Umbilical cord (tissue), 2 donors: ENCODE results near the gene RAB24. TPM values are rescaled to one million over a fixed set of nuclear protein-coding genes. Genes with fewer than 3 reads are reported as not detected.
A peak's percentile ranks its signal among the peaks of the same experiment; 100 is the strongest.
"Not testable (repeated sequence)": the region's sequence is repeated elsewhere in the genome, so short reads cannot be mapped to it uniquely, and the experiment has no call there.

ENCODE experiments used
- DNase-seq: peaks from one replicate; pipeline ENCODE4 v3.0.0-alpha.2; 2015; ENCODE audit warnings: low spot score
- total RNA-seq: library from RNA; depleted of rRNA; stranded (reverse); fragments of >200 nt; gene quantifications from one replicate; pipeline ENCODE4 v1.2.3, GENCODE V29; 2014; ENCODE audit warnings: low replicate concordance; ENCODE audit not compliant: insufficient read depth

RAB24 gene
- total RNA-seq, 1 donor from 2014 or later, result 31.5 TPM

DNA sequence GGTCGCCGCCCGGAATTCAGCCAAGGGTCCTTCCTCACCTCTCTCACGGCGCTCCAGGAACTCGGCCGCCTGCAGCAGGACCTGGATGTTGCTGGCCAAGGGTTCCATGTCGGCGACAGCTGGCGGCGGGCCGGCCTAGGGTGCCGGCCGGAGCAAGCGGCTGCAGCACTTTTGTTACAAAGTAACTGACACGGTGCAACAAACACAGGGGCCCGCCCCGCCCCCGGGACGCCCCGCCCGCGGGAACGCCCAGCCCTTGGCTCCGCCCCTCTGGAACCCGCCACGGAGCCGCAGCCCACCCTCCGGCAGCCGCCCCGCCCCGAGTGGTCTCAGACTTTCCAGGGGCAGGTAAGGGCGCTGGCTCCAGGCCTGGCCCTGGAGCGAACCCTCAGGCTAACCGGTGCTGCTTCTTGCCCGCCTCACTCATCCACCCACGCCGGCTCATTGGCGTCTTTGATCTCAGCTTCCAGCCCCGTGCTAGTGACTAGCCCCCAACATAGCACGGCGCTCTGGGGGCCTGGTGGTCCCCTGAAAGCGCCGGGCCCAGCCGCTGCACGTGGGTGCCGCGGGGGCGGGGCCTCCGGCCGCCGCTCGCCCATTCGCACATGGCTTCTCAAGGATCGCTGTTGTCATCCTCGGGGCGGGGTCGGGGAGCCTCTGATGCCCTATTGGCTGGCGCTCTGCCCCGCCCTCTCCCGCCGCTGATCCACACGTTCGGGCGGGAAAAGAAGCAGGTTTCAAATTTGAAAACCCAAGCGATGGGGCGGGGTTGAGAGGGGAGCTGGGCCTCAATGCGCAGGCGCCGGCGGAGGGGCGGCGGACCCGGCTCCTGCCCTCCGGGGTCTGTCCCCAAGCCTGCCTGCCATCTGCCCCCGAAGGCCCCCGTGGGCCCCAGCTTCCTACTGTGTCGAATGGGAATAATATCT is 8.5 kb upstream of the RAB24 start, which contains the start of gene MXD3:
TSS of gene MXD3 (minus strand) at position 176 of the 926 bp plus-strand sequence. CDS start at position 108, 68 bp downstream.
- DNase-seq, result peak; percentile 96

DNA sequence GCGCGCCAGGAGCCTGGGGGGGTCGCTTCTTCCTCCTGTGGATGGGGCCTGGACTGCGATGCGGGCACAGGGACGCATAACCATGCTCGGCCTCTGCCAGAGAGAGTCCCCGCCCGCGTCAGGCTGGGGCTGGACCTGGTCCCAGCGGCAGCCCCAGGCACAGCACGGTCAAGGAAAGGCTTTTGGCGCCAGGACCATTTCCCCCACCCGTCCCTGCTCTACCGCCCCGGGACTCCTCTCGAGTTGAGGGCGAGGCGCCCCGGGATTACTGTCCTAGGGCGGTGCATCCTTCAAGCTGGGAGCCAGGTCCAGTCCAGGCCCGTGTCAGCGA is 7.8 kb upstream of the RAB24 start:
- no peak for DNase-seq

DNA sequence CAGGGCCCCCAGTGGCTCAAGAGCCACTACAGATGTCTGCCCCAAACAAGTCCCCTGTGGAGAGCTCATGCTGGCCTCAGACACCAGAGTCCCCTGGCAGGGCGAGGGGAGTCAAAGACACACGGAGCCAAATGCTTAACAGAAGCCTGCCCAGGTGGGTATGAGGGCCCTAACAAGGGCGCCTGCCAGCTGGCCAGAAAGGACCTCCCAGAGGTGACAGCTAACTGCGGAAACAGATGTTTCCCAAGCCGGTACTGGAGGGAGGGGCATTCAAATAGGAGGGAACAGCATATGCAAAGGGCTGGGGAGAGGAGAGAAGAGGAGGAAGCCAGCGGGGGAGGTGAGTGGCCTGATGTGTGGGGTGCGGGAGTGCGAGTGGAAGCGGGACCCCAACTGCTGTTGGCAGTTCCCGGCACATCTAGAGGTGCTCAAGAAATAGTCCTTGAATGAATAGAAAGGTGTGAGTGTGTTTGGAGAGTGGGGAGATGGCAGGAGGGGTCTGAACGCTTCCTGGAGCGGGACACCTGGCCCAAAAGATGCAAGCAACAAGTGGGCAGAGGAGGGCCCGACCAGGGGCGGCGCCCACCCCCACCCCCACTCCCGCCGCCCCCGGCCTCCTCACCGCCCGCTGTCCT is 7.4 kb upstream of the RAB24 start:
- DNase-seq, result no peak

DNA sequence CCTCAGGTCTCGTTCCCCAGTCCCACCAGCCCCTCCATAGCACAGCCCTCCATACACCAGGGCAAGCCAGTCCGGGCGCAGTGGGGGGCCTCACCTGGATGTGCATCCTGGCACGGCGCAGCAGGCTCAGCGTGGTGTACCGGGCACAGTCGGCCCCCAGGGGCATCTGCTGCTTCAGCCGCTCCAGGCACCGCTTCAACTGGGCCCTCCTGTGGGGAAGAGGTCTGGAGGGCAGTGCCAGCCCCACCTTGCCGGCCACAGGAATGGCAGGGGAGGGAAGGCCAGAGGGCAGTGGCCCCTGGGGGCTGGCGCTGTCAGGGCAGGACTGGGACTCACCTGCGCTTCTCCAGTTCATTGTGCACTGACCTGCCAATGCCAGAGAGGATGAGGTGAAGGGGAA is 6.8 kb upstream of the RAB24 start:
- no peak for DNase-seq

DNA sequence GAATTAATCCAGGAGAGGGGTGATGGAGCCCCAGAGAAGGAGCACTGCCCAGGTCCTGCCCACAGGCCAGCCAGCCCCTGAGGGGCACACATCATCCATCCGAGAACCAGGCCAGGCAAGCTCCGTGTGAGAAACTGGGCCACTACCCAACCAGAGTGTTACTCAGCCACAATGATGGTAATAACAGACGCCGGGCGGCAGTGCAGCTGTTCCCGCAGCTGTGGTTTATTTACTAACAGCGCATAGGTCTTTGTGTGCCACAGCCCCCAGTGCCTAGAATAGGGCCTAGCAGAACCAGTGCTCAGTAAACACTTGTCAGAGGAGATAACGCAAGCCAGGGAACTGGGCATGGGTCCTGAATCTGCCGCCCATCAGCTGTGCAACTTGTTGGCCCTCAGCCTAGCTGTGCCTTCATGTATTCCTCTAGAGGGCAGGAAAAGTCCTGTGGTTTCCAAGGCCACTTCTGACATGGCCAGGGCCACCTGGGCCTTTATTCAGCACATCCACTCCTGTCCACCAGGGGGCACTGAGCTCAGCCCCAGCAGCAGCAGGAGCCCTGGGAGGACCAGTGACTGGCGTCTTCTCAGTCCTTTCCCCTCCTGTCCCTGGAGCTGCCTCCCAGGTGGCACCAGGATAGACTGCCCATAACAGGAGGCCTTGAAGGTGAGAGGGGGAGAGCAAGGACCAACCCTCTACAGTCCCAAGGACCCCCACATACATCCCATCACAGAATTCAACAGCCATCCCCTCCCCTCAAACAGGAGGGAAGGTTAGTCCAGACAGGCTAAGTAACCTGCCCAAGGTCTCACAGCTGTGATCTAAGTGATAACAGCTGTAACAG is 6.1 kb upstream of the RAB24 start:
- DNase-seq, result peak; percentile 57

DNA sequence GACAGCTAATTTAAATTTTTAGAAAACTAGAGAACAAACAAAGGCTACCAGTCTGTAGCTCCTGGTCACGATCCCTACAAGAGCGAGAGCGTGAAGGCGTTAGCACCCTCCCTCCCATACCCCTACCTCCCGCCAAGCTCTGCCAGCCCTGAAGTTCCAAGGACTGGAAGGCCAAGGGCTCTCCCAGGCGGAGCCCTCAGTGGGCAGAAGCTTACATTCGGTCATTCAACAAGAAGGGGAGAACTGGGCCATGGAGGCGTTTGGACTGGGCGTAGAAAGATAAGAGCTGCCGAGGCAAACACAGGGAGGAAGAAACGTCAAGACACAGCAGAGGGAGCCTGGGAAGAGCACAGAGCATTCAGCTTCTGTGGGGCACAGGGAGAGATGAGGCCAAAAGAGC is 5.2 kb upstream of the RAB24 start:
- no peak for DNase-seq

DNA sequence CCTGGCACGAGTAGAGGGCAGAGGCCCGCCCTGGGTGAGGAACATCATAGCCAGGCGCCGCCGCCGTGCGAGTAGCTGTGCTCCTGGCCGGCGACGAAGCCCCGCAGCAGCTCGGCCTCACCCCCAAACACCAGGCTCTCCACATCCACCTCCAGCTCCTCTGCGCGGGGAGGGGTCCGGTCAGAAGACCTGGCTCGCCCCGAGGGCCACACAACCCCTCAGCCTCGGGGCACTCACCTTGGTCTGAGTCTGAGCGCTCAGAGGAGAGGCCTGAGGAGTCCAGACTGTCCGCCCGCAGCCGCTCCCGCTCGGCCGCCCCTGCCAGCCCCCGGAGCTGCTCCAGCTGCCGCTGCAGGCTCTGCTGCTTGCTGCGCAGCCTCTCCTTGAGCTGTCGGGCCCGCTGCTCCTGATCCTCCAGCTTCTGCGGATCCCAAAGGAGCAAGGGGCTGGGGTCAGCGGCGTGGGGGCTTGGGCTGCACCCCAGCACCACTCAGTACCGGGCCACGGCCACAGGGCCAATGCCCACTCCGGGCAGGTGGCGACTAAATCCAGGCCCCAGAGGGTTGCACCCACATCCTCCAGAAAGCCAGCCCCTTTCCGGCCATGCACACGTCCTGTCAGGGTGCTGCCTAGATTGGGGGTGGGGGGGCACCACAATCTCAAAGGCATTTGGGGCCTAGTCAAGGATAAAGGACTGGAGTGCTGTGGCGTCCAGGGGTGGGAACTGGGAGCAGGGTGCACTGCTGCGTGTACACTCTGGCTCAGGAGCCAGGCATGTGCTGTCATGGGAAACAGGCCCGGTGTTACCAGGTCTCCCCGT is 4.2 kb upstream of the RAB24 start:
- DNase-seq, result no peak

DNA sequence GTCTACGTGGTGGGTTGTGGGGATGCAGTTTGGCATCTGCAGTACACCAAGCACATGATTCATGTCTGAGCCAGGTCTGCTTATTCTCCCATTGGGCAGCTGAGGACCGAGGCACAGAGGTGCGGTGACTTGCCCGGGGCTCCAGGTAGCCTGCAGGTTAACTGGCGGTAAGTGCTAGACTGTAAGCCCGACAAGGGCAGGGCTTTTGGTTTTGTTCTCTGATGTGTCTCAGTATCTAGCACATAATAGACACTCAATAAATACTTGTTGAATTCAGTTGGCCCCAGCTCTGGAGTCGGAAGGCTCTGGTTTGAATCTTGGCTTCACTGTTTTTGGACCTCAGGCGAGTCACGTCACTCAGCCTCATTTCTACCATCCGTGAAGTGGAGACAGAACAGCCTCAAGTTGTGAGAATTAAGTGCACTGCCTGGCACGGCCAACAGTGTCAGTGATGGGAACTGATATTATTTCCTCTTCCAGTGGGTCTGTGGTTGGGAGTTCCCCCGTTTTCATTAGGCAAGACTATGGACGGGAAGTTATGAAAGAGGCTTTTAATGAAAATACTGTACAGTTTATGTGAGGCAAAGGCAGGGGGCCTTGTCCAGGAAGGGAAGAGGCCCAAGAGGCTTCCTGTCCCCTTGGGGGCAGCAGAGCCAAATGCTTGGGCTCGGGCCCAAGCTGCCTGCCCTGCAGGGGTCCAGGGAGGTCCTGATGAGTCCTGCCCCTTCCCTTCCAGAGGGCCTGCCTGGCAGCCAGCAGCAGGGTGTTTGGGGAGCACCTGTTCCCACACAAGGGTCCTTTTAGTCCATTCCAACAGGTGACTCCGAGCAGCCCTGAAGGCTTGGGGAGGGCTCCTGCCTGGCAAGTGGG is 3.4 kb upstream of the RAB24 start:
- peak; percentile 36 for DNase-seq

DNA sequence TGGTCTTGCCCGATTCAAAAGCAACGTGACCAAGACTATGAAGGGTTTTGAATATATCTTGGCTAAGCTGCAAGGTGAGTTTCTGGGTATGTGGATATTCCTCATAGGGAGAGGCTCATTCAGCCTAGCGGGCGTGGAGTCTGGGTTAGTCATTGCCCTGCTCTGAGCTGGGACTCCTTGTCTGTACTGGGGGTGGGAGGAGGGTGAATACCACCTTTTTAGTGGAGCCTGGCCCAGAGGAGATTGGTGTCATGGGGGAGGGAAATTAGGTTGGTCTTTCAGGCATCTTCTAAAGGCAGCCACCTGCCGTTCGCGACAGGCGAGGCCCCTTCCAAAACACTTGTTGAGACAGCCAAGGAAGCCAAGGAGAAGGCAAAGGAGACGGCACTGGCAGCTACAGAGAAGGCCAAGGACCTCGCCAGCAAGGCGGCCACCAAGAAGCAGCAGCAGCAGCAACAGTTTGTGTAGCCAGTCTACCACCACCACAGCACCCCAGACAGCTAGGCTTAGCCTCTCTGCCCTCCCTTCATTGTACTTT is 2.7 kb upstream of the RAB24 start:
- DNase-seq, result not testable (repeated sequence)

DNA sequence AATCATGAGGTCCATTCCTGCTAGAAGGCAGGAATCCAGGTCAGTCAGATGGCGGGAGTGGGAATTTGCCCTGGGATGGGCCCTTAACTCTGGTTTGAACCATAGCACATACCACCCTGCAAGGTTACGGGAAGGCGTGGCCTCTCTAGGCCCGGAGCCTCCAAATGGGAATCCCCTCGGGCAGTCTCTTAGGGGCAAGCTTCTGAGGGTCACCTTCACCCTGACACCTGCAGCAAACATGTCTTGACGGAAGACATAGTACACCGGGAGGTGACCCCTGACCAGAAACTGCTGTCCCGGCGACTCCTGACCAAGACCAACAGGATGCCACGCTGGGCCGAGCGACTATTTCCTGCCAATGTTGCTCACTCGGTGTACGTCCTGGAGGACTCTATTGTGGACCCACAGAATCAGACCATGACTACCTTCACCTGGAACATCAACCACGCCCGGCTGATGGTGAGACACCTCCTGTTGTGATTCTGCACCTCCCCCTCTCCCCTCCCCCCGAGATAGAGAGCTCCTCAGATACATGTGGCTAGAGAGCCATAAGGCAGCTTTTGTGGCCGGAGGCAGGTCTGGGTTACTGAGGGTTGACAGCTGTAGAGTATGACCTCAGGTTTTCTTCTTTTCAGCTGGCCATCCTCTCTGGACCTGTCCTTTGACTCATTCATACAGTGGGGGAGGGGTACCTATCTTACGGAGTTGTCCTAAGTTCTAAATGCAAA is 1.0 kb upstream of the RAB24 start:
- no peak for DNase-seq

DNA sequence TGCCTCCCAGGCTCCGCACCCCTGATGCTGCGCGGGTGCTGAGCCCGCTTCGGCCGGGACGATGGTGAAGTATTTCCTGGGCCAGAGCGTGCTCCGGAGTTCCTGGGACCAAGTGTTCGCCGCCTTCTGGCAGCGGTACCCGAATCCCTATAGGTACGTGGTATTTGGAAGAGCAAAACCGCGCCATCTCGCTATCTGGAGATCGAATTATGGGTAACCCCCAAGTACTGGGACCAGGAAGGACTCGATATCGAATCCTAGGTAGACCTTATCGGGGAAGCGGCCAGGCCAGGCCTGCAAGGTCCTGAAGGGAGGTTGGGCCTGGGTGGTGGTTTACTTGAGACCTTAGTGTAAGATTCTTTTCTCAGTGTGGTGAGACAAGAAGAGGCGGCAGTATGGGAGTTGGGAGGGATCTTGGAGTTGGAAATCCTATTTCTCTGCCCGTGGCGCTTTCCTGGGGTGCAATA is 439 bp upstream of the RAB24 start:
- DNase-seq, result no peak

DNA sequence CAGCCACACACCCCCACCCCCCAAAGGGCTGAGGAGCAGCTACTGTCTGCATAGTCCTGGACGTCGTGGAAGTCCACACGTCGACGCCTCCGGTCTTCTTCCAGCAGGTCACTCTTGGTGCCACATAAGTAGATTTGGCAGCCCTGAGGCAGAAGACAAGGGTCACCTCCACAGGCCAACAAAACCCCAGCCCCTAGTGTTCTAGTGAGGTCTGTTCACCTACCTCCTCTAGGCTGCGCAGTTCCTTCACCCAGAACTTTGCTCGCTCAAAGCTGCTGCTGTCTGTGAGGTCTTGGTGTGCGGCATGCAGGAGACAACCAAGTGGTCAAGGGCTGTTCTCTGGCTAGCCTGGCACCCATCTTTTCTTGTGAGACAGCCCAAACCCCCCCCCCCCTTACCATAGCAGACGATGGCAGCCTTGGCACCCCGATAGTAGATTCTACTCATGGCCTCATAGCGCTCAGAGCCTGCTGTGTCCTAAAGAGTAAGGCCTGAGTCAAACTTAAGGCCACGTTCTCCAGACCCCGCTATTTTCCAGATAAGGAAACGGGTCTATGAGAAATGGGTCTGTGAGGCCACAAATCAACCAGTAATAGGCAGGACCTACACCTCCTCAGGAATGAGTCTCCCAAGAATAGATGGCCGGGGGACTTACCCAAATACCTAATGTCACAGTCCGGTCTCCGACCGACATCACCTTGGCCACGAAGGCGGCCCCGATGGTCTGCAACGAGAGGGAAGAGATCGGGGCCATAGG is 987 bp downstream of the RAB24 start:
- no peak for DNase-seq

DNA sequence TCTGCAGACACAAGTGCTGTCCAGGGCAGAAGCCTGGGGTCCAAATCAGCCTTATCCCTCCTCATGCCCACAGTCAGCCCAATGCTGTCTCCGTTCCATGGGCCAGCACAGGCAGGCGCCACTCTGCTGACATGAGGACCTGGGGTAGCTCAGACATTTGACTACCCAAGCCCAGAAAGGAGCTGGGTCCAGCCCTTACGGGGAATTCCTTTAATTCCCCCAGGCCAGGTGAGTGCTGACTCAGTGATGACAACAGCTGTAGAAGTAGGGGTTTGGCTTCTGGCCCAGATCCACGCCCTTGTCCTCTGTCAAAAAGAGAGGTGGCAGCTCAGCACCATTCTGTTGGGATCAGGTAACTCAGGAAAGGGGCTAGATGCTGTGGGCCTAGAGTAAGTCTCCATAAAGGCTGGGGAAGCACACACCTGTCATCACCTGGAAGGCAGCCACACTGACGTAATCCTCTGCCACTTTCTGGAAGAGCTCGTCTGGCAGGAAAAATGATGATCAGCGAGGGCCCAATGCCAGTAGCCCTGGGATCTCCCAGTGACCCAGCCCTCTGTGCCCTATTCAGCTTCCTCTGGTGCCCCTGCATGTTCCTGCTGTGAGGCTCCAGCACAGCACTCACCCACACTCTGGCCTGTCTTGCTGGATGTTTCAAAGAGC is 1.9 kb downstream of the RAB24 start:
- DNase-seq, result peak; percentile 37

DNA sequence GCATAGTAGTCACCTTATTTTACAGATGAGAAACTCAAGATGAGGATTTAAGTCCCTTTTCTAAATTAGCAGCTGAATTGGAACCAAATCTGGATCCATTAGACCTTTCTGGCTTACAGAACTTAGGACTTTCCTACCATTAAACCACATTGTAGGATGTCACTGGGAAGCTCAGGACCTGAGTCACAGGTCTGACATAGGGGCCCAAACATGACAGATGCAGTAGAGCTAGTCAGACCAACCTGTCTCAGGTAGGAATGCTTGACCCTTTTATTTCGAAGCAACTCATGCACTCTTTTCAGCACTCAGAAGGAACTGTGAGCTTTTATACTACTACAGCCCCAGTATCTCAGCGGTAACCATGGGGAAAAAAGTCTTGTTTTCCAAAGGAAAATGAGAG is 2.6 kb downstream of the RAB24 start:
- DNase-seq, result no peak

DNA sequence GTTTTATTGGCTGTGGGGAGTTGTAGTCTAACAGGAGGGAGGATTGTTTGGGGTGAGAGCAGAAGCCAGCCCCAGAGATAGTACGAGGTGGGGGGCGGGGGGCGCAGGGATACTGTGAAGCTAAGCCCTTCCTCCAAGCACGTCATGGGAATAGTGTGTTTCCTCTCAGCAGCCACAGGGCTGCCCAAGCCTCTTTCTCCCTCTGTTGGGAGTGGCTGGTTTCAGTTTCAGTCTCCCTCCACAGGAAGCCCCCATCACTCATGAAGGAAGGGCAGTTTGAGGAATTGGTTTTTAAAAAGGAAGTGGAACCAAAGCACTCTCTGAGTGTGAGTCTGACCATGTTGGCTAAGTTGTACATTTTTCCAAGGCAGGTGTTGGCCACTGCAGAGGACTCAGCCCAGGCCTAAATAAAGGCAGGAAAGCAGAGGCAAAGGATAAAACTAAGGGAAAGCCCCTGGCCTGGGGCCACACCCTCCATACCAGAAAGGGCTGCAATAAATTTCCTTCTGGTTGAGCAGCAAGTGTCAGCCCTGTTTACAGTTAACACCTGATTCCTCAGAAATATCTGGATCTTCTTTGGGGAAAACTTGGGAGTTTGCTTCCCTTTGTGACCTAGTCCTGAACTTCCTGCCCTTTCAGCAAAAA is 3.2 kb downstream of the RAB24 start:
- DNase-seq, result peak; percentile 79

DNA sequence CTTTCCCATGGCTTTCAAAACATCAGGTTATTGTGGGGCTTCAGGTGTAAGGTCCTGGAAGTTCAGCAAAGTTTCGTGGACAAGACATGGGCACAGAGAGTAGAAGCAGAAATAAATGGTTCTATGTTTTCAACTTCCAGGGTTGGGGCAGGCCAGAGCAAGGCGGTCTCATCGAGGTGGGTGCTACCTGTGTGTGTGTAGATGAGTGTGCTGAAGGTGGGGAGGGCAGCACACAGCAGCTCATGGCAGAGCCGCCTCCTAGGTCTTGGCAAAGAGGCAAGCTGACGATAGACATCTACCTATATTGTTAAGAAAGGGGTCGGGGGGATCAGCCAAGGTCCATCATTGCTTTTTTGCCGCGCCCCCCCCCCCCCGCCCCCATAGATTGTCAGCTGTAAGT is 3.8 kb downstream of the RAB24 start:
- DNase-seq, result no peak

DNA sequence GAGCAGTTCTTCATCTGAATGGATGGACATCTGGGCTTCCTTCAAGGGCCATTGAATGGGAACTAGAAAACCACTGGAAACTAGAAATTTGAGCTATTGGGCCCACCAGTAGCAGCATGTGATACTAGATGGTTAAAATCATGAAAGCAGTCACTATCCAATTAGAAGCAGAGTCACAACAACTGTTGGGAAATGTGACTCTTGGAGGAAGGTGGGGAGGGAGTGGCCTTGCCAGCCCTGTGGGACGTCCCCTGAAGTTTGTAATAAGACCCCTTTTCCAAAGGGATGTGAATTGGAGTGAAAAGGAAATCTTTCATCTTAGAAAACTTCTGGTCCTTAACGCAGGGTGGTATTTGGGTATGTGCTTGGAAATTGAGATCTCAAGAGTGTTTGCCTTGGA is 5.6 kb downstream of the RAB24 start:
- DNase-seq, result no peak
